Ureter (tissue), 1 donor: Measurements from ENCODE around the gene QSOX2. TPM values are rescaled to one million over a fixed set of nuclear protein-coding genes. Genes with fewer than 3 reads are reported as not detected.
"Not testable (repeated sequence)": the region's sequence is repeated elsewhere in the genome, so short reads cannot be mapped to it uniquely, and the experiment has no call there.

ENCODE experiments used
- DNase-seq: peaks from one replicate; pipeline ENCODE4 v3.0.0-alpha.2; 2020; ENCODE audit warnings: low spot score
- total RNA-seq: library from RNA; stranded (reverse); gene quantifications from one replicate; pipeline ENCODE4 v1.2.4, GENCODE V29; 2023
- donor health status: DM: yes; HTN: yes; CAD: no.

QSOX2 gene
- total RNA-seq, 1 donor from 2014 or later = 12.8 TPM

DNA sequence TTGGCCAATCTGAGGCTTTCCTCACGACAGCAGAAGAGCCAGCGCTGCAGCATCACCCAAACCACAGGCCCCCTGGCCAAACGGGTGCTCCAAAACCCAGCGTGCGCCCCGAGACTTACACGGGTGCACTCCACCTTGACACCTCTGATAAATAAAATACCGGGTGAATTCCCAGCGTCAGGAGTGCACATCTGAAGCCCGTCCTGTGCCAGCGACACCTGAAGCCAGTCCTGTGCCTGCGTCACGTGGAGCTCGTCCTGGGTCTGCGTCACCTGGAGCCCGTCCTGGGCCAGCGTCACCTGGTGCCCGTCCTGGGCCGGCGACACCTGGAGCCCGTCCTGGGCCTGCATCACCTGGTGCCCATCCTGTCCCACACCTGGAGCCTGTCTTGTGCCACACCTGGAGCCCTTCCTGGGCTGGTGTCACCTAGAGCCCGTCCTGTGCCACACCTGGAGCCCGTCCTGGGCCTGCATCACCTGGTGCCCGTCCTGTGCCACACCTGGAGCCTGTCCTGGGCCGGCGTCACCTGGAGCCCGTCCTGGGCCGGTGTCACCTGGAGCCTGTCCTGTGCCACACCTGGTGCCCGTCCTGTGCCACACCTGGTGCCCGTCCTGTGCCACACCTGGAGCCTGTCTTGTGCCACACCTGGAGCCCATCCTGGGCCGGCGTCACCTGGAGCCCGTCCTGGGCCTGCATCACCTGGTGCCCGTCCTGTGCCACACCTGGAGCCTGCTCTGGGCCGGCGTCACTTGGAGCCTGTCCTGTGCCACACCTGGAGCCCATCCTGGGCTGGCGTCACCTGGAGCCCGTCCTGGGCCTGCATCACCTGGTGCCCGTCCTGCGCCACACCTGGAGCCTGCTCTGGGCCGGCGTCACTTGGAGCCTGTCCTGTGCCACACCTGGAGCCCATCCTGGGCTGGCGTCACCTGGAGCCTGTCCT is 8.9 kb downstream of the QSOX2 start:
- DNase-seq = not testable (repeated sequence)

DNA sequence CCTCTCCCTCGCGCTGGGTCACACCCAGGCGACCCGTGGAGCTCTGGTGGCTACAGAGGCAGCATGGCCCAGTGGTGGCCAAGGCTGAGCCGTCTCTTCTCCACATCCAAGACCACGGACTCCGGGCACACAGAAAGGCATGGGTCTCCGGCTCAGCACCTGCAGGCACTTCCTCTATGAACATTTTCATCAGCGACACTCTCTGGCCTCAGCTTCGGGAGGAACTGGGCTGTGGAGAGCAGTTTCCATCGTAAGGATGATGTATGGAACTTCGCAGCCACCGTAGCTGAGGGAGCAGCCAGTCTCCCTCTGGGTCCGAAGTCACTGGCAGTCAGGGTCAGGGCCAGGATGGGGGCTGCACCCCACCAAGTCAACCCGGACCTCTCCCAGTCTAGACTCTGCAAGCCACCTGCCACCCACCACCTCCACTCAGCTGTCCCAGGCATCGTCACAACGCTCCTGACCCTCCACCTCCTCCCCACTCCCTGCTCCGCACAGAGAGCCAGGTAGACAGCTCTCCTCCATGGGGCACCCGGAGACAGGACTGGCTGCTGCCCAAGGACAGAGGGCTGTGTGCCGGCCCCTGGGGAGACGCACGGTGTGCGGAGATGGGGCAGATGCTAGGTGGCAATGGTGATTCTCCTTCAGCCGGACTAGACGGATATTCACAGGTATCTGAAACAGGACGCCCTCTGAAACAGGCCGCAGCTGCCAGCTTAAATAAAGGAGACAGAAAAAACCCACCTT is 9.7 kb downstream of the QSOX2 start:
- no peak for DNase-seq

DNA sequence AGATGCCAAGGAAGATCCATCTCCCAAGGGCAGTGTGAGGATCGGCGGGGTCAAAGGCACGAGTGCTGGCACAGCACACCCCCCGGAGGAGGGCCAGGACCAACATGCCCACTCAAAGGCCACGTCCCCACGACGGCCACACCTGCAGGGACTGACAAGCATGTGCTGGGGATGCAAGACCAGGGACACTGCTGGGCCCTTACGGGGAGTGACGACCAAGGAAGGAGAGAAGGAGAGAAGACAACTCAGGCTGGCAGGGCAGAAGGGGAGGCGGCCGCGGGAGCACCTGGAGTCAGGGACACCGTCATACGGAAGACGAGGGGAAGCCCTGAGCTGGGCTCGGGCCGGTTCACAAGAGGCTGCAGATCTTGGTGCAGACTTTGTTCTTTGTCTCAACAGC is 10.4 kb downstream of the QSOX2 start:
- no peak for DNase-seq

DNA sequence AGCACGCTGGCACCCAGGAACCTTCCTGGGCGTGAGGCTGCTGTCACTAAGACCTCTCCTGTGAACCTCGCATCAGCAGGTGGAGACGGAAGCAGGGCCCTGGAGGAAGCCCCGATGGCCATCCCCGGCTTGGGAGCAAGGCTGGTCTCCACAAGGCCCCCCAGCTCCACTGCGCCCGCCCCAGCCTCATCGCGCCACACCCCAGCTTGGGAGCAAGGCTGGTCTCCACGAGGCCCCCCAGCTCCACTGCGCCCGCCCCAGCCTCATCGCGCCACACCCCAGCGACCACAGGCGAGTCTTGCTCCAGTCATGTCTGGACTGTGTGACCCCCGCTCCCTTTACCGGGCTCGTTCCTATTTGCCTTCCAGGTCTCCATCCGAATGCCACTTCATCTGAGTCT is 11.0 kb downstream of the QSOX2 start:
- DNase-seq = no peak

DNA sequence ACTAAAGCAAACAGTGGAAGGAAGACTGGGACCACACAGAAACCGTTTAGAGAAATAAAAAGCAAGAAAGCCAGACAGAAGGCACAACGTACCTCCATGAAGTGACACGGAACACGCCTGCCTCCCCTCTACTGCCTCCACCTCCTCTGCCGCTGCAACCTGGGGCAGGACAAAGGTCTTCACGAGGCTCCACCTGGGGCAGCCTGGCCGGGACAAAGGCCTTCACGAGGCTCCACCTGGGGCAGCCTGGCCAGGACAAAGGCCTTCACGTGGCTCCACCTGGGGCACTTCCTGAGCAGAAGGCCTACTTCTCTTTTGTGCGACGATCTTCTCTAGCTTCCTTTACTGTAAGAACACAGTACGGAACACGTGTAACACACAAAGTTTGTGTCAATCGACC is 11.7 kb downstream of the QSOX2 start:
- no peak for DNase-seq

DNA sequence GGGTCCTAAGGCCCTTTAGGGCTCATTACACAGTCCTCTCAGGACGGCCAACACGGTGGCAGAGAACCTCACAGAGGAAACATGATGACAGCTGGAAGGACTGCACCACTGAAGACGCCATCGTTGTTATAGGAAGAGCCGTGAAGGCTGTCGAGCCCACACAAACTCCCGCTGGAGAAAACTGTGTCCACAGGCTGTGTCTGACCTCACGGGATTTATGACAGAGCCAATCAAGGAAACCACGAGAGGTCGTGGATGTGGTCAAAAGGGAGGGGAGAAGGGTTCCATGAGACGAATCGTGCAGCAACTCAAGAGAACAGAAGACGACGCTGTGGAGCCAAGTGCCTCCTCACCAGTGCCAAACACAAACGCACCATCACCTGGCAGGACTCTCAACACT is 12.2 kb downstream of the QSOX2 start:
- DNase-seq = no peak

DNA sequence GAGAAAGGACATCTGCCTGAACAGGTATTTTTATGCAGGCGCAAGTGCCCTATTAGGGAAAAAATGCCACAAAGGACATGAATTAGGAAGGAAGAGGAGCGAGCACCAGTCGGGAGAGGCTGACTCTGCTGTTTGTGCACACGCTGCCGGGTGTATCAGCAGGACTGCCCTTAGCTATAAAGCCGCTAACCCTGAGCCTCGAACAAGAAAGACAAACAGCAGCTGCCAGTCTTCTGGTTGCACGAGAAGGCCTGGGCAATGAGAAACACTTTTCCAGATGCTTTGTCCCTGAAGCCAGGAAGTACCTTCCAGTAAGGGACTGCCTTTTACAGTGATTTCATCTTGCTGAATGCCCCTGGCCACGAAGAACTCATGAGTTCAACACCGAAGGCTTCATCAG is 12.6 kb downstream of the QSOX2 start:
- no peak for DNase-seq

DNA sequence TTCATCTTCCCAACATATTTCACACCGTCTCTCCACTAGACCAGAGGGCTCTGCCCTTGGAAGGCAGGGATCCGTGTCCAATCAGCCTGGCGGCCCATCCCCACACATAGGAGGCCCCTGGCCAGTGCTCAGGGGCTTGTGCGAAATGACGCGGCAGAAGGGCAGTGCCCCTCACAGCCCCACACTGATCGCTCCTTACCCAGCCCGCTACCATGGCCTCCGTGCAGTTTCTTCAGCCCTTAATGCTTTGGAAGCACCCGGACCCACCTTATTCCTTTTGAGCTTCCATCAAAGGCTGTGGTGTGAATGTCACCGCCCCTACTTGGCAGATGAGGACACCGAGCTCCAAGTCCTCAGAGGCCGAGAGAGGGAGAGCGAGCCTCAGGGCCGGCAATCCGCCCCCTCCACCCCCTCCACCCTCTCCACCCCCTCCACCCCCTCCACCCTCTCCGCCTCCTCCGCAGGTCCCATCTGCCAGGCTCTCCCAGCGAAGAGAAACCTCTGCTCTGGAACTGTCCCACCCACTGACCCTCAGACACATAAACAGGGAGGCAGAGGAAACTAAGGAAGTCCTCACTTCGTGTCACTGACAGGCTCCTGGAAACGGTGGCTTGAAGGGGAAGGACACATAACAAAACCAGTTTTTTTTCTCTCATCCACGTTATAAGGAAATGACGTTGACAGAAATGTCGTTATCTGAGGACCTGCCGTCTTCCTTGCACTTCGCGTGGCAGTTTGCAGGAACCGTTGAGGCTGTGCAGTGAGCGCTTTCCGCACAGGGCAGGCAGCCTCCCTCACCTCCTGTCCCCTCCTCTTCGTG is 13.9 kb downstream of the QSOX2 start:
- DNase-seq = no peak

DNA sequence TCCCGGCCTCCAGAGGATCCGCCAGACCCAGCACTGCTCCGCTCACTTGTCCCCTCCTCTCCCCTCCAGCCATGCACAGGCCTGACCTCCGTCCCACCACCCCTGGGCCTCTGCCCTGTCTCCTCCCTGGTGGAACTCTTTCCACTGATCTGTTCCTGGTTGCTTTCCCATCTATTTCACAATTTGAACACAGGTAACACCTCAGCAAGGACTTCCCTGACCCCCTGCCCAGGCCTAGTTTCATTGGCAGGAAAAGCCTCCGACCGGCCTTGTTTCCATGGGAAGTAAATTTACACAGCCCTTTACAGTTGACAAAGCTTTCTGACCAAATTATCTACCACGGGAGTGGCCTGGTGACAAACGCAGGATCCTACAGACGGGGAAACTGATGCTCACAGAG is 14.8 kb downstream of the QSOX2 start:
- DNase-seq = no peak

DNA sequence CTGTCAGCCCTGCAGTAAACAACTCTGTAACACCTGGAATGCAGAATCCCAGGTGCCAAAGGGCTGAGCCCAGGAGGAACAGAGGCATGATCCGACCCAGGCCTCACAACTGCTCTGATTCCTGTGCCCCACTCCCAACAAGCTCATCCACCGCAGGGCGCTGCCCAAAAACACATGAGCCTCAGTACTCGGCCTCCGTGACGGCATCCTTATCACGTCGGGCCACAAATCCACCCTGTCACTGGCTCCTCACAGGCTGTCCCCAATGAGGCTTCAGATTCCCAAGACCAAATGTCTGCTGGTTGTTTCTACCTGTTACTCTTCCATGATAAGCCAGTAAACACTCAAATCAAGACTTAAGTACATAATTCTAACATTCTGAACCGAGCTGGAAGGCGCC is 15.2 kb downstream of the QSOX2 start:
- no peak for DNase-seq

DNA sequence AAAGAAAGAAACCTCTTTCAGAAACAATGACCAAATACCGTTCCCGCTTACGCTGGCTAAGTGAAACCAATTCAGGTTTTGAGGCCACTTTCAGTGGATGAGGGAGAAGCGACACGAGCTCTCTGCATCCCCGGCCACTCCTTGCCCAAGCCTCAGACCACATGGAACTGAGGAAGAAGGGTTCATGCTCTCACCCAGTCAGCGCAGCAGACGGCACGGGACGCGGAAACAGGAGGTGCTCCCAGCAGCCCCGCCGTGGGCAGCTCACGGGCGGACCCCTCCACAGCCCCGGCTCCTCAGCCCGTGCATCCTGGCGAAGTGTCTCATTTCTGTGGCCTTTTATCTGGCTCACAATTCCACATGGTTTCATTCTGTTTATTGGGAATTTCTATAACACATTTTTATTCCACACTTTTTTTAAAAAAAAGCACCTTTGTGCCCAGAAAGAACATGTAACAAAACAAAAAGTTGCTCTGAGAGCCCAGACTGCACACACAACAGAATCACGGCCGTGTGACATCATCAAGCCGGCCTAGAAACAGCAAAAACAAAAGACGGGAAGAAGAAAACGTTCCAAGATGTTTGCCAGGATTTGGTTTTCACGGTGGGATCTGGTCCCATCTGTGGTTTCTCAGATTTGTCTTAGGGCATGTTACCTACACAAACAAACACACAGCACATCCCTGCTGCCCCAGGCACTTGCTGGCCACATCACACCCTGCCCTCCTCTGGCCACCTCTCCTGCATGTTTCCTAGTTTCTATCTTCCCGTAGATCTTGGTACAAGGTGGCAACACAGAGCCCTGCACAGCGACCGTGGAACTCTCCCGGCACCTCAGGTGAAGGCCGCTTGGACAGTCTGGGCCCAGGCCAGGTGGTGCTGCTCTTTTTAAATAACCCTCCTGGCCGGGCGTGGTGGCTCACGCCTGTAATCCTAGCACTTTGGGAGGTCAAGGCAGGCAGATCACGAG is 16.2 kb downstream of the QSOX2 start:
- no peak for DNase-seq

DNA sequence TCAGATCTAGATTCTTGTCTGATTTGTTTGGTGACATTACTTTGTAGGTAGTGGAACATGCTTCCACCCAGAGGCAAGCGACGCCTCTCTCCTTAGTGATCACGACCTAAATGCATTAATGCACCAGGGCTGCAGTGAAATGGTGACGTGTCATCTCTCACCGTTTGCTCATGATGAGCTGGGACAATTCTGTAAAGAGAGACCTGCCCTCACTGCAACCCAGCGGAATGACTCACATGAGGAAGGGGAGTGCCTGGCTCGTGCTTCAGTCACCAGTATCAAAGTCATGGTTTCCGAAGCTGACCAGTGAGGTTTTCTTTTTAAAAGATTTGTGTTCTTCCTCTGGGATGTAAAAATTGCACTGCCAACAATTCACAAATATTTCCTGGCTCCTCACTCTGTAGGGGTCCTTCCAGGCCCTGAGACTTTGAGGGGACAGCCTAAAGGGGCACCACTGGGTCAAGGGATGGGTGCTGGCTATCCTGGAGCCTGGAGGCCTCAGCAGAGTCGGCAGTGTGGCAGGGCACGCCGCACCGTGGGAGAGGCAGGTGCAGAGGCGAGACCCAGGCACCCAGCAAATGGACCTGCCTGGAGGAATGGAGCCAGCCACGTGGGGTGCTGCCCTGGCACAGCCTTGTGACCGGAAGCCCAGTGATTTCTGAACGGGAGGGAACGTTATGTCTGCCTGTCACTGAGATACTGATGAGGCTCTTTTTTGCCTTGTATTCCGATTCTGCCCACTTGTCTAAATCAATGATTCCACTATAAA is 17.3 kb downstream of the QSOX2 start:
- DNase-seq = no peak

DNA sequence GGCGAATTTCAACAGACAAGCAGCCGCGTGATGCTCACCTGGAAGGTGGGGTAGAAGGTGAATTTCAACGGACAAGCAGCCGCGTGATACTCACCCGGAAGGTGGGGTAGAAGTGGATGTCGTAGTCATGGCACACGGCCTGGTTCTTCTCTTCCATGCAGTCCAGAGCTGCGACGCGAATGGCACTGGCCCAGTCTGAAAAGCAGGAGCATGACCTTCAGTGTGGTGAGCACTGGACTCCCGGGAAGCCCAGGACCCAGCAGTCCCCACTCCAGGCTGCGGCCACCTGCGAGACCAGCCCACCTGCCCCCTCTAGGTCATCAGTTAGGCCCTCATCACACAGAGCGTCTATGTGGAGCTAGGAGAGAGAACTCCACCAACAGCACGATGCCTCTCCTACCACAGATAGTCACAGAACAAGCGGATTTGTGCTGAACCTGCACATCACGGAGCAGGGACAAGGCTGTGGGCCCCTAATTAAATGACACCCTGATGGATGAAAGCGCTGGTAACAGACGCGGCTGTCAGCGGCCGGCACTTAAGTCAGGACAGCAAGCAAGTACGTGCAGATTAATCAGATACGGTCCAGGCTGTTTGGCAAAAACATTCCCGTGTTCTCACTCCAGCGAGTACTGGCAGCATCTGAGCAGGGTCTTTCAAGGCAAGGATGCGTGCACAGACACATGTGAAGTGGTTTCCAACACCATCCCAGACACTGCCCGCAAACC is 18.8 kb downstream of the QSOX2 start:
- DNase-seq = no peak

DNA sequence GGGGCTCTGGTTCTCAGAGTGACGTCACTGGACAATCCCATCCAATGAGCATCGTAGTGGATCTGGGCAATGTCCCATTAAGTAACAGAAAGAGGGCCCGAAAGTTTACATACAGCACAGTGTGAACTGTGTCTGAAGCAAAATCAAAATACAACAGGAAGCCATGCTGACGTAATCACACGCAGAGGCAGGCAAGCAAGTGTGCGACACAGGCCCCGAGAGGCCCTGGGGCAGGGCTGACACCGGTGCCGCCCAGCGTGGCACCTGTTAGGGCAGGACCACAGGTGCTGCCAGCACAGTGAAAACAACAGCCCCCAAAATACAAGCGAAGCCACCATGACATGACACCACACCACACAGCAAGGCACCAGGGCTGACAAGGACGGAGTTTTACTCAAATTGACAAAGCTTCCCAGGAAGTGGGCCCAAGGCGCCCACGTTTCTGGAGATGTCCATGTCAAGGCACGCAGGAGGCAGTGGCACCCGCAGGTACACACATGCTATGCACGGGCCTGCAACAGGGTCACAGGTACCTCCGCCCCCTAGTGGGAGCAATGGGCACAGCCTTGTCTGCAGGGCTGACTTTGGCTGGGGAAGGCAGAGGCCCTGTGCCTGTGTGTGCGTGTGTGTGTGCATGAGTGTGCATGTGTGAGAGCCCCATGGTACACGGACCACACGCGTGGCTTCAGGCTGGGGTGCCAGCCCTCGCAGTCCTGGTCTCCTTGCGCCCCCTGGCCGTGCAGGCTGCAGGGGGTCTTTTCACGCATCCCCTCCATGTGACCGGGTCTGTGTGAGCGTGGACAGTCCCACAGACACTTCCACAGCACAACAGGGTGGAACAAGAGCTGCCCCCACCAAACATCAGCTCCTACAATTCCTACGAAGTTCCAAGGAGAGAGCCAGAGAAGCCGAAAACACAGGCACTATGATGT is 19.6 kb downstream of the QSOX2 start:
- DNase-seq = peak; percentile 71

DNA sequence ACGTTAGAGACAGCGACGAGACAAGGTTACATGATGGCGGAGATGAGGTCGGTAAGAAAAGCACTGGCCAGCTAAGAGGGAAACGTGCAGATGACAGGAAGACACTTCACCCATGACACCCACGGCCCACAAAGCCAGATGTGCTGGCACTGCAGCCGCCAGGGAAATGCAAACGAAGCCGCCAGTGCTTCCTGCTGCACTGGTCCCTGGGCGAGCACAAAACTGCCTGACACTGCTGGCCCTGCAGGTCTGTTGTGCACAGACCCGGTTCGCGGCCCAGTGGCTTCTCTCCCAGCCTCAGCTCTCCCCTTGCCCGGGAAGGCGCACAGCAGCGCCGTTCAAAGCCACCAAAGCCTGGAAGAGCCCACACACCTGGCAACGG is 20.3 kb downstream of the QSOX2 start:
- no peak for DNase-seq

DNA sequence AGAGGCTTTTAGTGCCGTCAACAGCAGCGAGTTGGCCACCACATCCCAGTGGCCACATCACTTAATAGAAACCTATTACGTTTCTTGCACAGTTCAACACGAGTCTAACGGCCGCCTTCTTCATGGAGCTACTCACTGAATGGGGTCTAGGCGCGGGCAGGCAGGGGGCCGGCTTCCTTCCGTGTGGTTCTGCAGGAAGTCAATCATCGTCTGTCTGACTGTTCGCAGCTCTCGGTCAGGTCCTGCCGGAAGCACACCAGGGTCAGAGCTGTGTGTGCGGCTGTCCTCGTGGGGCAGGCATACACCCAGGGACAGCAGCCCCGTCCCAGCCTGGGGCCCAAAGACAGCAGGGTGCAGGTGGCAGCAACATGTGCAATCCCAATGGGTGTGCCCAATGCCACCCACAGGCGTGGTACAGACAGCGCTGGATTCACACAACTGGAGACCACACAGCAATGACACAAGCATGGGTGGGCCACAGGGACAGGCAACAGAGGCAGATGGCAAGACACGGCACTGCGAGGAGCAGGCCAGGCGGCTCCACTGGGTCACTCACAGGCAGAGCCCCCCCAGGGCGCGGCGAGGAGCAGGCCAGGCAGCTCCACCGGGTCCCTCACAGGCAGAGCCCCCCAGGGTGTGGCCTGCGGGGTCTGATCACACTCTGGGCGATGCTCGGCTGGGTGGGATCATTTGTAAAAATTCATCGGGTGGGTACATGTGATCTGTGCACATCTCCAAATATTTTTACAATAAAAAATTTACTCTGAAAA is 21.6 kb downstream of the QSOX2 start:
- DNase-seq = no peak

DNA sequence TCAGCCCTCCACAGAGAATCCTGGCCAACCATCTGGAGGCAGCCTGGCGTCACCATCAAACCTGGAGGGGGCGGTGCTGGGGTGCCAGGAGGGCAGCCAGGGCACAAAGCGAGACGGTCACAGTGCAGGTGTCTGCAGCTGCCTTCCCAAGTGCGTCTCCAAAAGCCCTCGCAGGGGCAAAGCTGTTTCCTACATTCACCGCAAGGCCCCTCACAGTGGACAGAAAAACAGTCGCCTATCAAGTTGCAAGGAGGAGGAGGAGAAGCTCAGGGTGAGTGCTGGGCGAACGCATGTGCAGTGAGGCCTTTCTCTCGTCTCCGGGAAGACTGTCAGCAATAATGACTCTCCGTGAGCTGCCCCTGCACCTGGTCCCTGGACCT is 22.7 kb downstream of the QSOX2 start:
- no peak for DNase-seq
